GM21528 (cell line): ENCODE measurements around the gene MAPK14.
"Not testable (repeated sequence)": the region's sequence is repeated elsewhere in the genome, so short reads cannot be mapped to it uniquely, and the experiment has no call there.

Experiments used
- ATAC-seq: cut with Tn5 transposase; IDR thresholded peaks from one replicate; pipeline ENCODE4 v1.9.1; 2021; ENCODE audit warnings: mild to moderate bottlenecking, moderate library complexity; ENCODE audit not compliant: unreplicated experiment, low FRiP score

MAPK14 gene

DNA sequence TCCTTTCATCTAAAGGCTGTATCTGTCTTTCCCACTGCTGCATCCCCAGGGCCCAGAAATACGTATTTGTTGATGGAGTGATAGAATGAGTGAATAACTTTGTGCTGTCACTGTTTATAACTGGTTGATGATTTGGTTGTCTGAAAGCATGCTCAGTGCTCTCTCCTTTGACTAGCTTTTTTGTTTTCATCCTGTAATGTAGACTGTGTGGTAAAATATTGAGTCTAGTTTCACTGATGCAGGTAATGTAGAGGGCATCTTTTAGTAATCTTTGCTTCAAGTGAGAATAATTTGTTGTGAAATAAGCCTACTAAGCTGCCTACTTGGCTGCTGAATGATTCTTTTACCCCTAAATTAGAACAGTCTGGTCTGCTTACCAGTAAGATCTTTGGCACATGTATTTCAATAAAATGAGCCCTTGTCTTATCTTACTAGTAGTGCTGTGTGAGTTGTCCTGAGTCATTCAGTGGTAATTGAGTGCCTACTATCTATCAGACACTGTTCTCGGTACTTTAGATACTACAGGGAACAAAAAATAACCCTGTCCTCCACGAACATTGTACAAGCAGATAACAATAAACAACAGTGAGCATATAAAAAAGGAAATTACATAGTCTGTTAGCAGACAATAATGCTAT is 39.9 kb downstream of the MAPK14 start:
- ATAC-seq = no peak

DNA sequence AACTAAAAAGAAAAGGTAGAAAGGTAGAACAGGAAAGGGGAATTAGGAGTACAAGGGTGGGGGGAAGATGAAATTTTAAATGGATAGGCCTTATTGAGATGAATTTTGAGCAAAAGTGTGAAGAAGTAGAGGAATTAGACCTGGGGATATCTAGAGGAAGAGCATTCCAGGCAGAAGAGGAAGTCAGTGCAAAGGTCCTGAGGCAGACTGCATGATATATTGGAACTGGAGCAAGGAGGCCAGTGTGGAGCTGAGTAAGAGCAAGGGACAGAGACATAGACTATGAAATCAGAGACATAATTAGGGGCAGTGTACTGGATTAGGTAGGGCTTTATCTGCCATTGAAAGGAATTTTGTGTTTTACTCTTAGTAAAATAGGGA is 40.4 kb downstream of the MAPK14 start:
- no peak for ATAC-seq

DNA sequence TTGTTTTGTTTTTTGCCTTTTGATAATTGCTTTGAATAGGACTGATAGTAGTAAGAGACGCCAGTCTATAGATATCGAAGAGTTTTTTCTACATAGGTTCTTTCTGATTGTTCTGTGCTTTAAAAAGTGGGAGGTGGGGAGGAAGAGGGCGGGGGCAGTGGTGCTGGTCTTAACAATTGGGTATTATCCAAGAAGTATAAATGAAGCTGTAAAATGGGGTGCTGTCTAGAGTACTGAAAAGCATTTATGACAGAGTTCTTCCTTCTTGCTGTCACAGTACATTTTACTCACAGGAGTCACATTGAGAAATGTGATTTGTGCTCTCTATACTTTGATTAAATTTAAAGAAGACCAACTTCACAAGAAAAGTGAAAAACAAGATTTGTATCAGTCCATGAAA is 41.0 kb downstream of the MAPK14 start:
- no peak for ATAC-seq

DNA sequence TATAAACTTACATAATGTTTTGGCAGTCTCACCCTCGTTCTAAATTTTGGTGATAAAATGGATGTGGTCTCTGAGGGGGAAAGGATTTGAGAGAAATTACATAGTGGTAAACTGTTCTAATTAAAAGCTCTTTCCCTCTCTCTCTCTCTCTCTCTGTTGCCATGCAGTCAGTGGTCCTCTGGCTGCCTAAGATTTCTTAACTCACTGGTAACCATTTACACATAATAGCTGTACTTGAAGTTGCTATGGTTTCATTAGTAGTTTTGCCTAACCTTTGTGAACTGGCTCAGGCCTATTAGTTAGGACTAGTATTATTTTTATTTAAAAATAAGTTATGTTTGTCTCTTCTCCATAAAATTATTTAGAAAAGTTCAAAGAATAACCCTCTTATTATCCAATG is 42.0 kb downstream of the MAPK14 start:
- ATAC-seq = no peak

DNA sequence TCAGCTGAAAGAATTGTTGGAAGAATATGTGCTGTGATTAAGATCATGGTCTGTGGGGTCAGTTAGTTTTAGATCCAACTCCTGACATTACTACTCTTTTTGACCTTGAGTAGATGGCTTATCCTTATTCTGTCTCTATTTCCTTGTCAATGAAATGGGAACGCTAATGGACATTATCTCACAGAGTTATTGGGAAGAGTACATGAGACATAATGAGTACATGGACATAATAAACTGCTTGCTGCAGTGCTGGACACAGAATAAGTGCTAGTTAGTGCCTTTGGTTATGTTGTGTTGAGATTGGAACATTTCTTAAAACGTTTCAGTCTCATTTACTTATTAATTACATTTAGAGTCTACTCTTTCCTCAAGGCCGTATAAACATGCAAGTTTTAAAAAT is 42.6 kb downstream of the MAPK14 start:
- ATAC-seq = no peak

DNA sequence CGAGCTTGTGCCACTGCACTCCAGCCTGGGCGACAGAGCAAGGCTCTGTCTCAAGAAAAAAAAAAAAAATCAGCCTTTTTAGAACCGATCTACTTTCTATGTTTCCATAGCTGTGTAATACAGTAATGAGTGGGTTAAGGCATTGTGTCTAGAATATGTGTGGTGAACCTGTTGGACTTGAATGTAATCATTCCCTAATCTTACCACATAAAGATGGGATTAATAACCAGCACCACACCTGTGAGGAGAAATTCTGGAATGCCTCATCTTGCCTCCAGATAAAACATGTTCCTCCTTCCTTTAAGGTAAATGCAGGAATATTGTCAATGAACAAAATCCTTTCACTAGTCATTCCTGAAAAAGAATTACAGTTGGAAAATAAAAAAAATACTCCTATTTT is 43.7 kb downstream of the MAPK14 start:
- ATAC-seq = no peak

DNA sequence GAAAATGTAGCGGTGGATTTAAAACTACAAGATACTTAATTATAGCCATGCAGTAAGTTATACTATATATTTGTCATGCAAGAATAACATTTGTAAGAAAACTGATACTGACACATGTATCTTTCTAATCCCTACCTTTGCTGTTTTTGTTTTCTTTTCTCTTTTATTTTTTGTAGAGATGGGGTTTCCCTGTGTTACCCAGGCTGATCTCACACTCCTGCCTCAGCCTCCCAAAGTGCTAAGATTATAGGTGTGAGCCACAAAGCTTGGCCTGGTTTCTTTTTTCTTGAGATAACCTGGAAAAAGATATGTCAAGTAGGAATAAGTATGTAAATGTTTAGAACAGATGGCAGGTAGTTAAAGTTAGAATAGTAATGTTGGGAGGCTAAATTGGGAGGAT is 44.1 kb downstream of the MAPK14 start:
- ATAC-seq = no peak

DNA sequence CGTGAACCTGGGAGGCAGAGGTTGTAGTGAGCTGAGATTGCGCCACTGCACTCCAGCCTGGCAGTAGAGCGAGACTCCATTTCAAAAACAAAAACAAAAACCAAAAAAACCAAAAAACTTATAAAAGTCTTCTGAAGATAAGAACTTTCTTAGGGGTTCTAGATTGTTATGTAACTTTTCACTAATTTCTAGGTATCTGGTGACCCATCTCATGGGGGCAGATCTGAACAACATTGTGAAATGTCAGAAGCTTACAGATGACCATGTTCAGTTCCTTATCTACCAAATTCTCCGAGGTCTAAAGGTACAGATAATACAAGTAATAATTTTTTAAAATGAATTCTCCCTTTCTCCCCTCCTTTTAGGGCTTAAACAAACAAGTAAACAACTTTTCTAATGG is 45.1 kb downstream of the MAPK14 start:
- ATAC-seq = no peak

DNA sequence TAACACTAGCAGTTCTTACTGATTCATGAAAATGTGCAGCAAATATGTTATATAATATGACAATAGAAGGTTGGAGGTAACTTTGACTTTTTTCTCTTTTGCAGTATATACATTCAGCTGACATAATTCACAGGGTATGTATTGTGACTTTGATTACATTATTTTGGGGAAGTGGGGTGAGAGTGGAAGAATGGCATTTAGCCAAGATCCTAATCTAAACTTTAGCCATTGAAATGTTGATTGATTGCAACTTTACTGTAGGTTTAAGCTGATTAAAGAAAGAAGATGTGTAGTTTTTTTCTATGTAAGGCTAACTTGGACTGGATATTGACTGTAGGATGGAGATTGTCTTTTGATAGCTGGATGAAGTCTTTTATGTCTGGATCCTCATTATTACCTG is 46.0 kb downstream of the MAPK14 start:
- ATAC-seq = no peak

DNA sequence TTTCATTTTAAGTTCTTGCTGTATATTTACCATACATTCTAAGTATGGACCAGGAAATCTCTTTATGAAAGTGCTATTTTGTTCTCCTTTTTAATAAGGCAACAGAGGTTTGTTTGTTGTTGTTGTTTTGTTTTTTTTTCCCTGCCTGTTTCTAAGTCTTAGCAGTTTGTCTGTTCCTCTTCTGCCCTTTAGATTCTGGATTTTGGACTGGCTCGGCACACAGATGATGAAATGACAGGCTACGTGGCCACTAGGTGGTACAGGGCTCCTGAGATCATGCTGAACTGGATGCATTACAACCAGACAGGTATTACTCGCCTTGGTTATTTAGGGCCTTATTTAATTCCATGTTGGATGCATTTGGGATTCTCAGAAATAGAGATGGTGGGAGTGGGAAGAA is 48.0 kb downstream of the MAPK14 start:
- ATAC-seq = no peak

DNA sequence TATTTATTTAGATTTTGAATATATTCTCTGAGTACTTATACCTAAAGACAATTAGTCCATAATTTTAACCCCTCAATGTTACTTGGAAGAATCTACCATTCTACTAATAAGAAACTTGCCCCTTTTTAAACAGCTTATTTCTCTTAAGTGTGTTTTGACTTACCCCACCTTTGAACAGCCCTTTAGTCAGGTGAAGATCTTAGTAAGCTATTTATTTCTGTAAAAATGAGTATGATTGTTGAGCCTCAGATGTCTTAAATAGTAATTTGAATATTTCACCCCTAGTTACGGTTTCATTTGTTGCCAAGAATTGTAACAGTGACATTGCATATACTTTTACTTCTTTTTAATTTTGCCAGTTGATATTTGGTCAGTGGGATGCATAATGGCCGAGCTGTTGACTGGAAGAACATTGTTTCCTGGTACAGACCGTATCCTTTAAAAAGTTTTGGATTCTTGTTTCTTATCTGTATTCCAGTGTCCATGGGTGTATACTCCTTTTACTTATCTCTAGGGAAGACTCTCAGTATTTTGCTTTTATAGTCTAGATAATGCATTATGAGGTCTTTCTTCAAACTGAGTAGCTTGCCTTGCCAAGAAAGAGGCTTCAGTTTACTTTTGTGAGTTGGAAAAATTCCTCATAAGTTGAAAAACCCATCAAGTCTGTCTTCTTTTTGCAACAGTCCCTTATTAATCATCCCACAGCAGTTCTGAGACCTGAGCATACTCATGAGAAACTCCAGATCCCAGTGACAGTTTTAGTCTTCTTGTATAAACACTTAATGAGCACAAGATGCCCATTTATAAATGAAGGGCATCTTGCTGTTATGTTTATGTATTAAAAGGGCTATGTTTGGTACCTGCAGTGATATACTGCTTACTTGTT is 48.8 kb downstream of the MAPK14 start:
- no peak for ATAC-seq

DNA sequence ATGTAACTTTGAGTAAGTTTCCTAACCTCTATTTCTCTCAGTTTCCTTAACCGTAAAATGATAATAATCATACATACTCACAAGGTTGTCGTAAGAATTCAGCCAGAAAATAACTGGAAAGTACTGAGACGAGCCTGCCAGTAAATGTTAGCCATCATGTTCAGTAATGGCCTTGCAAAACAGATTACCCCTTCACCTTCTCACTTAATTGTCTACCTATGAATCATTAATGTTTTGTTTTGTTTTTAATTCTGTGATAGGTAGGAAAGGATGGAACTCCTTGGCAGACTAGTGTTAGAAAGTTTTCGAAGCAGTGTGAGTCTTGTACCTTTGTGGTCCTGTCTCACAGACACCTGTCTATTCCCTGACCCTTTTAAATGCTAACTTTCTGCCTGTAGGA is 50.6 kb downstream of the MAPK14 start:
- ATAC-seq = no peak

DNA sequence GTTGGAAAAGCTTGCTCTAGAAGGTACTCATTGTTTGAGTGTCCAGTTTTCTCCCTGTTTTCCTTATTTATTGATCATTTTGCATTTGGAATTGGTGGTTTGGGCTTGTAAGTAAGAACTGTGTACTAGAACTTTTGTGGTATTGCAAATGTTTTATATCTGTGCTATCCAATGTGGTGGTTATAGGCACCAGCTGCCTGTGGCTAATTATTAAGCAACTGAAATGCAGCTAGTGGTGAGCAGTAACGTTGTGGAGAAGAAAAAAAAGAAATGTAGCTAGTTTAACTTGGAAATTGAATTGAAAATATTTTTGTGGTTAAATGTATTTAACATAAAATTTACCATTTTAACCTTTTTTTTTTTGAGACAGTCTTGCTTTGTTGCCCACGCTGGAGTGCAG is 52.0 kb downstream of the MAPK14 start:
- ATAC-seq = no peak

DNA sequence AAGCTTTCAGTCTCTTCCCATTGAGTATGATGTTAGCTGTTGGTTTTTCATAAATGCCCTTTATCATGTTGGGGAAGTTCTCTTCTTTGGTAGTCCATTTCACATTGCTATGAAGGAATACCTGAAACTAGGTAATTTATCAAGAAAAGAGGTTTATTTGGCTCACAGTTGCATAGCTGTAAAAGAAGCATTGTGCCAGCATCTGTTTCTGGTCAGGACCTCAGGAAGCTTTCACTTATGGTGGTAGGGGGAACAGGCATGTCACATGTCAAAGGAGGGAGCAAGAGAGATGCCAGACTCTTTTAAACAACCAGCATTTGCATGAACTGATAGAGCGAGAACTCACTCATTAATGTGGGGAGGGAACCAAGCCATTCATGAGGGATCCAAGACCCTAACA is 54.7 kb downstream of the MAPK14 start:
- ATAC-seq = no peak

DNA sequence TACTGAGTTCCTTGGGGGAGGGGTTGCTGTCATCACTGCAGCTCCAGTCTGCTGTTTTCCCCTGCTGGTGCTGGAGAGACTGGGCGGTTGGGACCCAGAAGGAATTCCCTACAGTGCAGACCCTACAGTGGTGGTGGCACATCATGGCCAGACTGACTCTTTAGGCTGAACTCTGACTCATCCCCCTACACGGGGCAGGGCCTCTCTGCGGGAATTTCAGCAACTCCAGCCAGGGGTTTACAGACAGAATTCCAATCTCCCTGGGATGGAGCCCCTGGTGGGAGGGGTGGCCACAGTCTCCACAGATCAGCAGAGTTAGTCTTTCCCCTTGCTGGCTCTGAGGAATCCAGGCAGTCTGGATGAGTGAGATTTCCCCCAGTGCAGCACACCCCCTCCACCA is 55.8 kb downstream of the MAPK14 start:
- no peak for ATAC-seq

DNA sequence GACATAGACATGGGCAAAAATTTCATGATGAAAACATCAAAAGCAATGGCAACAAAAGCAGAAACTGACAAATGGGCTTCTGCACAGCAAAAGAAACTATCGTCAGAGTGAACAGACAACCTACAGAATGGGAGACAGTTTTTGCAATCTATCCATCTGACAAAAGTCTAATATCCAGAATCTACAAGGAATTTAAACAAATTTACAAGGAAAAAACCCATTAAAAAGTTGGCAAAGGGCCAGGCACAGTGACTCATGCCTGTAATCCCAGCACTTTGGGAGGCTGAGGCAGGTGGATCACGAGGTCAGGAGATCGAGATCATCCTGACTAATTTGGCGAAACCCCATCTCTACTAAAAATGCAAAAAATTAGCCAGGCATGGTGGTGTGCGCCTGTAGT is 60.6 kb downstream of the MAPK14 start:
- not testable (repeated sequence) for ATAC-seq

DNA sequence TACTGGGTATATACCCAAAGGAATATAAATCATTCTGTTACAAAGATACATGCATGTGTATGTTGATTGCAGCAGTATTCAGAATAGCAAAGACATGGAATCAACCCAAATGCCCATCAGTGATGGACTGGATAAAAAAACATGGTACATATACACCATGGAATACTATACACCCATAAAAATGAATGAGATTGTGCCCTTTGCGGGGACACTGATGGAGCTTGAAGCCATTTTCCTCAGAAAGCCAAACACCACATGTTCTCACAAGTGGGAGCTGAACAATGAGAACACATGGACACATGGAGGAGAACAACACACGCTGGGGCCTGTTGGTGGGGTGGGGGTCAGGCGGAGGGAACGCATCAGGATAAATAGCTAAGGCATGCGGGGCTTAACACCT is 61.4 kb downstream of the MAPK14 start:
- ATAC-seq = no peak

DNA sequence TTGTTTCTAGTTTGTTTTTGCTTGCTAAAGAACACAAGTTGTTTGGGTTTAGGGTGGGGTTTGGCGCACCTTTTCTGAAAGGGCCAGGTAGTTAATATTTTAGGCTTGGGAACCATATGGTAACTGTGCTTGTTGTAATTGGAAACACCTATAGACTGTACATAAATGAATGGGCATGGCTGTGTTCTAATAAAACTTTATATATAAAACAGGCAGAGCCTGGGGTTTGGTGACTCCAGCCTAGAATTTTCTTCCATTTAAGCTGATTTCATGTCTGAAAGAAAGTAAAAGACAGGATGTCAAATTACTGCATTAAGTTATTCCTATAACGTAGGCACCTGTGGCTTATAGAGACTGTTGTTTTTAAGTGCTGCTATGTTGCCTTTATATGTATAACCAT is 66.6 kb downstream of the MAPK14 start:
- ATAC-seq = no peak

DNA sequence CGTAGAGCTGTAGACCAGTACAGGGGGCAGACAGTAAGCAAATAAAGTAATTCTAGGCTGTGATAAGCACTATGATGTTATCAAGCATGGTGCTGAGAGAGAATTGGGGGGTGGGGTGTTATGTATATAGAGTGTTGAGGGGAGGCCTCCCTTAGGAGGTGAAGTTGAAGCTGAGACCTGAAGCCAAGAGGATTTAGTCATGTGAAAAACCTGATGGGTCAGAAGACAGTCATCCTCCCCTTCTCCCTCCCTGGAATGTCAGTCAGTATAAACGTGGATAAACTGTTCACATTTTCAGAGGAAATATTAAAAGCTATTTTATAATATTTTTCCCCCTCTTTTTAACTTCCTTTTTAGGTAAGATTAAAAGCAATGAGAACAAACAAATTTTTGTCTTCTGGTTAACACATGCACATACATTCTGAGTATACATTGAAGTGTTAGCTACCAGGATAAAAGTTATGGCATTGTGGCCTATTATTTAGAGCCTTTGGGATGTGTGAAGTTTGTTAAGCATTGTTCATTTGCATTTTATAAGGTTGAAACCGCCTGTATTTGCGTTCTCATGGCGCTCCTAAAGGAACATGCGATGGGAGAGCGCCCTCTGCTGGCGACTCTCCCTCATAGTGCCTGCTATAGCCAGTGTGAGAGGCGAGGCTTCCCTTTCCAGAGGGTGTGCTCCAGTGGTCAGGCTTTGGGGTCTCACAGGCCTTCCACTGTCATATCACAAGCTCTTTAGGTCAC is 67.3 kb downstream of the MAPK14 start:
- ATAC-seq = no peak

DNA sequence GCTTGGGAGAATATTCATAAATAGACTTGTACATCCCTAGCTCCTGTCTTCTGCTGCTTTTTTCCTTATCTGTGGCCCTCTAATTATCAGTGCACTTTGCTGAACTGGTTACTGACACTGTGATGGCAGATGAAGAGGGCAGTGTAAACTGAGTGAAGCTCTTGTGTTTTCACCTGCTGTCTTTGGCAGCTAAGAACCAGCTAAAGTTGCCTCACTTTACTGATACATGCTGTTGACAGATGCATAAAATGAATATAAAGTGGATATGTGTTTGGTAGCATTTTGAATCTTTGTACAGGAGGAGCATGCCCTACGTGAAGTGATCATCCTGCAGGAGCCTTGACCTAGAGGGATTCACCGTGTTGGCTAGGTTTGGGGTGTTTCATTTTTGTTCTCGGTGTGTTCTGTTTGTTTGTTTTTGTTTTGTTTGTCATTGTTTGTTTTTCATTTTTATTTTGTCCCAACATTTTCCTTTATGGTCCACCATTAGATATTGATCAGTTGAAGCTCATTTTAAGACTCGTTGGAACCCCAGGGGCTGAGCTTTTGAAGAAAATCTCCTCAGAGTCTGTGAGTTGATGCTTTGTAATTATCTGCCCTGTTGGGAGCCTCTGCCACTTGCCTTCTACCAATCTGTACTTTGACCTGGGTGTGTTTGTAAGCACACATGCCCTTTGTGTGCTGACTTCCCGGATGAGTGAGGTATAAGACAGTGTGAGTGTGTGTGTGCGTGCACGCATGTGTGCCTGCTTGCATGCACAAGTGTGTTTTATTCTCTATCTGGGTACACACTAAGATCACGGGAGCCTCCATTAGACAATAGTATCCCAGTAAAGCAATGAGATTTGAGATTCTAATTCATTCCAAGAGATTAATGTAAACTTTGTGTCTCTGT is 68.1 kb downstream of the MAPK14 start:
- no peak for ATAC-seq
